ENCODE data around the gene PNPLA2.
A peak's percentile ranks its signal among the peaks of the same experiment; 100 is the strongest.

The PNPLA2 gene

DNA sequence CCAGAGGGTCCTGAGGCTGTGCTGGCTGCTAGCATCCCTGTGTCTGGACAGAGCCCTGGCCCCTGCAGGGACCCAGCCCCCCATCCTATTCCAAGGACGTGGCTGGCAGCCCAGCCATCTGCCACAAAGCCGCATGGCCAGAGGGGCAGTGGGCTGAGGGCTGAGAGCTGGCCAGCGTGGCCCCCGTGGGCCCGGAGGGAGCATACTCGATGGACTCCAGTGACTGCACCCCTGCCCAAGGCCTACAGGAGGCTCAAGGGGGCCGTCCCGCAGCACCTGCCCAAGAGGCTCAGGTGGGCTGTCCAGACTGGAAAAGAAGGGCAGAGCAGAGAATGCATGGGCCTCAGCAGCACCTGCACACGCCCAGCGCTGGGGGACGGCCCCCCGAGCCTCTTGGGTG lies 37.1 kb downstream of the PNPLA2 start:
- H3K36me3 ChIP-seq (ENCODE audit: insufficient read depth, low read depth, low read length), result no peaks in the 10 kb centered on the region
- no peak overlapping the region for H3K27ac ChIP-seq (ENCODE audit: low read length)
- H3K4me3 ChIP-seq (ENCODE audit: low read length), result no peak overlapping the region
- peaks cover 6% of the 10 kb centered on the region; the same call in 1 of the 2 replicates for H3K27me3 ChIP-seq (ENCODE audit: insufficient read depth, low read length)
- H3K9ac ChIP-seq (ENCODE audit: low read depth, low read length), result no peak overlapping the region
- H3K4me1 ChIP-seq (ENCODE audit: insufficient read depth, low read length), result peaks cover 7% of the 10 kb centered on the region
- no peaks in the 10 kb centered on the region for H3K9me3 ChIP-seq (ENCODE audit: insufficient read depth, low read depth, low read length)

- Histone ChIP-seq H3K36me3 (ENCODE audit: insufficient read depth, low read depth, low read length) (no peaks in the 10 kb centered on the region), H3K27ac (ENCODE audit: low read length) (no peak overlapping the region), H3K9me3 (ENCODE audit: insufficient read depth, low read depth, low read length) (no peaks in the 10 kb centered on the region), H3K4me3 (ENCODE audit: low read length) (no peak overlapping the region), H3K27me3 (ENCODE audit: insufficient read depth, low read length) (no peaks in the 10 kb centered on the region; the same call in 1 of the 2 replicates), H3K4me1 (ENCODE audit: insufficient read depth, low read length) (0 out of 2 replicates have a peak, but pooled peaks cover 2% of the 10 kb centered on the region), H3K9ac (ENCODE audit: low read depth, low read length) (no peak overlapping the region)
These were observed 37.7 kb downstream of the PNPLA2 start for GRCh38 chr11:856397-856796.

GRCh38 chr11:858053-858761 lies 39.5 kb downstream of the PNPLA2 start:
- H3K27me3 ChIP-seq (ENCODE audit: insufficient read depth, low read length), result no peaks in the 10 kb centered on the region; the same call in 1 of the 2 replicates

DNA sequence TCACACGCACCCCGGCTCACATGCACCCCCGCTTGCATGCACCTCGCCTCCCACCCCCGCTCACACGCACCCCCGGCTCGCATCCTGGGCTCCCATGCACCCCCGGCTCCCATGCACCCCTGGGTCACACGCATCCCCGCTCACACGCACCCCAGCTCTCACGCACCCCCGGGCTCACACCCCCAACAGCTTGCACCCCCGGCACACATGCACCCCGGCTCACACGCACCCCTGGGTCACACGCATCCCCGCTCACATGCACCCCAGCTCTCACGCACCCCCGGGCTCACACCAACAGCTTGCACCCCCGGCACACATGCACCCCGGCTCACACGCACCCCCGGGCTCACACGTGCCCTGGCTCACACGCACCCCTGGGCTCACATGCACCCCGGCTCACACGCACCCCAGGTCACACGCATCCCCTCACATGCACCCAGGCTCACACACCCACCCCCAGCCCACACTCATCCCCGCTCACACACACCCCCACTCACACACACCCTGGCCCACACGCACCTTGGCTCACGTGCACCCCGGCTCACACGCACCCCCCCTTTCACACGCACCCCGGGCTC lies 40.1 kb downstream of the PNPLA2 start:
- H3K4me3 ChIP-seq (ENCODE audit: low read length), result no peak overlapping the region
- no peak overlapping the region for H3K9ac ChIP-seq (ENCODE audit: low read depth, low read length)
- no peaks in the 10 kb centered on the region; the same call in 1 of the 2 replicates for H3K27me3 ChIP-seq (ENCODE audit: insufficient read depth, low read length)
- H3K27ac ChIP-seq (ENCODE audit: low read length), result no peak overlapping the region
- no peaks in the 10 kb centered on the region for H3K9me3 ChIP-seq (ENCODE audit: insufficient read depth, low read depth, low read length)
- peaks cover 8% of the 10 kb centered on the region; the same call in 1 of the 2 replicates for H3K4me1 ChIP-seq (ENCODE audit: insufficient read depth, low read length)
- H3K36me3 ChIP-seq (ENCODE audit: insufficient read depth, low read depth, low read length), result no peaks in the 10 kb centered on the region

More at GRCh38 chr11:858053-858761, 39.5 kb downstream of the PNPLA2 start:
- no peak overlapping the region for H3K9ac ChIP-seq (ENCODE audit: low read depth, low read length)
- H3K4me1 ChIP-seq (ENCODE audit: insufficient read depth, low read length), result peaks cover 1% of the 10 kb centered on the region; the same call in 1 of the 2 replicates
- H3K9me3 ChIP-seq (ENCODE audit: insufficient read depth, low read depth, low read length), result no peaks in the 10 kb centered on the region
- no peak overlapping the region for H3K27ac ChIP-seq (ENCODE audit: low read length)
- no peak overlapping the region for H3K4me3 ChIP-seq (ENCODE audit: low read length)
- H3K36me3 ChIP-seq (ENCODE audit: insufficient read depth, low read depth, low read length), result no peaks in the 10 kb centered on the region

DNA sequence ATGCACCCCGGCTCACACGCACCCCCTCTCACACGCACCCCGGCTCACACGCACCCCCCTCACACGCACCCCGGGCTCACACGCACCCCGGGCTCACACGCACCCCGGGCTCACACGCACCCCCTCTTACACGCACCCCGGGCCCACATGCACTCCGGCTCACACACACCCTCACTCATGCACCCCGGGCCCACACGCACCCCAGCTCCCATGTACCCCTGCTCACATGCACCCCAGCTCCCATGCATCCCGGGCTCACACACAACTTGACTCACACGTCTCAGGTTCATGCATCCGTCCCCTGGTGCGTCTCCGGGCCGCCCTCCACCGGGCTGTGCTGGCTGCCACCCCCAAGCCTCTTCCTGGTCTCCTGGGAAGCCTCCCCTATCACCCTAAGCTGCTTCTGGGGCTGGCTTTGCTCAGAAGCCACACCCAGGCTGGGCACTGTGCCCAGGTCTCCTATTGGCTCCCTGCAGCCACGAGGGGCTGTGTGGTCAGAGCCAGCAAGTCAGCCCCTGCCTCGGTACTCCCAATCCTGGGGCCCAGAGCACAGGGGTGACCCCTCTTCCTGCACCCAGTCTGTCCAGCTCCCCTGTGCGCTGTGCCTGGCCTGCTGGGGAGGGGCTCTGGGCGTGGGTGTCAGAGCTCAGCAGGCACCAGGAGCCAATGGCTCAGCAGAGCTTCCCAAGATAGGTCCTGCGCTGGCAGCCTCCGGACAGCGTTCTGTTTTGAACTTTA lies 40.8 kb downstream of the PNPLA2 start:
- Histone ChIP-seq H3K9me3 (ENCODE audit: insufficient read depth, low read depth, low read length) (no peaks in the 10 kb centered on the region), H3K36me3 (ENCODE audit: insufficient read depth, low read depth, low read length) (no peaks in the 10 kb centered on the region), H3K4me1 (ENCODE audit: insufficient read depth, low read length) (peaks cover 8% of the 10 kb centered on the region; the same call in 1 of the 2 replicates), H3K27me3 (ENCODE audit: insufficient read depth, low read length) (no peaks in the 10 kb centered on the region; the same call in 1 of the 2 replicates), H3K4me3 (ENCODE audit: low read length) (no peak overlapping the region), H3K27ac (ENCODE audit: low read length) (no peak overlapping the region), H3K9ac (ENCODE audit: low read depth, low read length) (no peak overlapping the region)

DNA sequence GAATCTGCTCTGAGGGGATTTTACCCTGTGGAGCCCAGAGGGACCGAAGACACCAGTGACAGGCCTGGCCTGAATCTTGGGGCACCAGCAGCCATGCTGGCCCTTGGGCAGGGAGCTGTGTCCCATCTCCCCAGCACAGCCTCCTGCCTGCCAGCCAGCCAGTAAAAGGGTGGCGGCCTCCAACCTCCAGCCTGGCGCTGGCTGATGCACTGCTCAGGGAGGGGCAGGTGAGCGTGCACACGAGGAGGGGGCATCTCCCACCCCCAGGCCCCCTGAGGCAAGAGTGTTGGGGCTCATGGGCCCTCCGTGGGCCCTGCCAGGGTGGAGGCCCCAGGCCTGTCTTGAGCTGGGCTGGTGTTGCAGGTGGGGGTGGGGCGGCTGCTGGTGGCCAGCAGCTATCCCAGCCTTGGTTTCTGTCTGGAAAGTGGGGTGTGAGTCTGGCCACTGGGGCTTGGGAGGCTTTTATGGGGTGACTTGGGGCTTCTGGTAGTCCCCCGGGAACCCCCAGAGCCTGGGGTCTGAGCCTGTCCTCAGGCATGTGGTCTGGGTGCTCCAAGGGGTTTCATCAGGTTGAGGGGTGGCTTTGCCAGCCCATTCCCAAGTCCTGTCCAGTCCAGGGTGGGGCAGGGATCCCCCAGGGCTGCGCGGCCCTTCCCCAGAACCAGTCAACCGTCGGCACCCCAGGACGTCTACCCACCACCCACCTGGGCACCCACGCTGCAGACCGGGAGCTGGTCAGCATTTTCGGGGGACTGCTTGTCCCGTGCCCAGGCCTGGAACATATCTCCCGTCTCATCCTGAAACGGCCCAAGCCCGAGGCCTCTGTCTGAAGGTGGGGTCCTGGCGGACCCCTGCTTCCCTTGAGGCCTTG lies 41.8 kb downstream of the PNPLA2 start:
- Histone ChIP-seq H3K4me1 (ENCODE audit: insufficient read depth, low read length) (peaks cover 8% of the 10 kb centered on the region; the same call in 1 of the 2 replicates), H3K9me3 (ENCODE audit: insufficient read depth, low read depth, low read length) (no peaks in the 10 kb centered on the region), H3K27me3 (ENCODE audit: insufficient read depth, low read length) (no peaks in the 10 kb centered on the region; the same call in 1 of the 2 replicates), H3K27ac (ENCODE audit: low read length) (no peak overlapping the region), H3K4me3 (ENCODE audit: low read length) (no peak overlapping the region), H3K9ac (ENCODE audit: low read depth, low read length) (no peak overlapping the region), H3K36me3 (ENCODE audit: insufficient read depth, low read depth, low read length) (no peaks in the 10 kb centered on the region)

DNA sequence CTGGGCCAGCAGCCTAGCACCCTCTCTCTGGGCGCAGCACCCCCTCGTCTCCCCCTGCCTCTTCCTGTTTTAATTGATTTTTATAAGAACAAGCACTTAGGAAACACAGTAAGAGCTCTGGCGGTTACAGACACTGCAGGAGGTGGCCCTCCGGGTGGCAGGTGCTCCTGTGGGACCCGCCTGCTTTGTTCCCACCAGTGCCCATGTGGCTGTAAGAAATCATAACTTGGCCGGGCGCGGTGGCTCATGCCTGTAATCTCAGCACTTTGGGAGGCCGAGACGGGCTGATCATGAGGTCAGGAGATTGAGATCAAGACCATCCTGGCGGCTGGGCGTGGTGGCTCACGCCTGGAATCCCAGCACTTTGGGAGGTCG lies 42.4 kb downstream of the PNPLA2 start:
- no peak overlapping the region for H3K9ac ChIP-seq (ENCODE audit: low read depth, low read length)
- H3K4me1 ChIP-seq (ENCODE audit: insufficient read depth, low read length), result peaks cover 8% of the 10 kb centered on the region; the same call in 1 of the 2 replicates
- no peaks in the 10 kb centered on the region for H3K9me3 ChIP-seq (ENCODE audit: insufficient read depth, low read depth, low read length)
- H3K36me3 ChIP-seq (ENCODE audit: insufficient read depth, low read depth, low read length), result no peaks in the 10 kb centered on the region
- no peak overlapping the region for H3K4me3 ChIP-seq (ENCODE audit: low read length)
- no peak overlapping the region for H3K27ac ChIP-seq (ENCODE audit: low read length)
- H3K27me3 ChIP-seq (ENCODE audit: insufficient read depth, low read length), result no peaks in the 10 kb centered on the region; the same call in 1 of the 2 replicates

GRCh38 chr11:862081-862661 lies 43.5 kb downstream of the PNPLA2 start:
- Histone ChIP-seq H3K4me1 (ENCODE audit: insufficient read depth, low read length) (peaks cover 8% of the 10 kb centered on the region; the same call in 1 of the 2 replicates), H3K4me3 (ENCODE audit: low read length) (peak overlapping the region; percentile 35), H3K9ac (ENCODE audit: low read depth, low read length) (peak overlapping the region; percentile 71), H3K27me3 (ENCODE audit: insufficient read depth, low read length) (no peaks in the 10 kb centered on the region; the same call in 1 of the 2 replicates), H3K36me3 (ENCODE audit: insufficient read depth, low read depth, low read length) (no peaks in the 10 kb centered on the region), H3K9me3 (ENCODE audit: insufficient read depth, low read depth, low read length) (no peaks in the 10 kb centered on the region), H3K27ac (ENCODE audit: low read length) (no peak overlapping the region)

- H3K27ac ChIP-seq (ENCODE audit: low read length), result no peak overlapping the region
- no peaks in the 10 kb centered on the region for H3K36me3 ChIP-seq (ENCODE audit: insufficient read depth, low read depth, low read length)
- H3K4me3 ChIP-seq (ENCODE audit: low read length), result peak overlapping the region; percentile 35
- H3K9ac ChIP-seq (ENCODE audit: low read depth, low read length), result peak overlapping the region; percentile 71; the same call in 1 of the 2 replicates
- H3K4me1 ChIP-seq (ENCODE audit: insufficient read depth, low read length), result peaks cover 8% of the 10 kb centered on the region; the same call in 1 of the 2 replicates
- H3K9me3 ChIP-seq (ENCODE audit: insufficient read depth, low read depth, low read length), result no peaks in the 10 kb centered on the region
- H3K27me3 ChIP-seq (ENCODE audit: insufficient read depth, low read length), result no peaks in the 10 kb centered on the region; the same call in 1 of the 2 replicates
These were observed 43.9 kb downstream of the PNPLA2 start for GRCh38 chr11:862696-863022.

GRCh38 chr11:863023-863909 lies 44.6 kb downstream of the PNPLA2 start:
- Histone ChIP-seq H3K9me3 (ENCODE audit: insufficient read depth, low read depth, low read length) (no peaks in the 10 kb centered on the region), H3K27me3 (ENCODE audit: insufficient read depth, low read length) (no peaks in the 10 kb centered on the region; the same call in 1 of the 2 replicates), H3K36me3 (ENCODE audit: insufficient read depth, low read depth, low read length) (peaks cover 3% of the 10 kb centered on the region; the same call in 1 of the 2 replicates), H3K4me3 (ENCODE audit: low read length) (peak overlapping the region; percentile 35; the same call in 1 of the 2 replicates), H3K4me1 (ENCODE audit: insufficient read depth, low read length) (peaks cover 8% of the 10 kb centered on the region; the same call in 1 of the 2 replicates), H3K27ac (ENCODE audit: low read length) (no peak overlapping the region), H3K9ac (ENCODE audit: low read depth, low read length) (peak overlapping the region; percentile 71; the same call in 1 of the 2 replicates)

Data from iPS-20b (cell line).